B cell (primary cell): Measurements from ENCODE around the gene NAXE. TPM values are rescaled to one million over a fixed set of nuclear protein-coding genes. Genes with fewer than 3 reads are reported as not detected.

Source experiments
- ATAC-seq: fragments of 200-7000 bp; cut with Tn5 transposase; one replicate; pipeline ENCODE4 v1.10.0; 2021; ENCODE audit warnings: low read depth, mild to moderate bottlenecking, moderate number of reproducible peaks, moderate library complexity
- CTCF ChIA-PET: fragments of 350-600 bp; sonication (Branson Sonifier 250); formaldehyde crosslinking; loops from one replicate; lab custom pipeline; 2021; ENCODE audit warnings: antibody characterized with exemption, inconsistent platforms; lab: Charles Lee
- POLR2A ChIA-PET: fragments of 350-600 bp; sonication (Branson Sonifier 250); formaldehyde crosslinking; loops from one replicate; lab custom pipeline; 2021; ENCODE audit warnings: antibody characterized with exemption; lab: Charles Lee
- DNase-seq: peaks from one replicate; pipeline ENCODE4 v3.0.0; 2013
- H2AFZ ChIP-seq: 2 replicates; pipeline ENCODE4 v1.6.1; 2012; ENCODE audit warnings: mild to moderate bottlenecking, low read depth, low read length; ENCODE audit not compliant: insufficient read depth, poor library complexity, severe bottlenecking
- H3K27ac ChIP-seq, 2 donors: 1 replicate in 1 of 2; 2 replicates in 1 of 2; pipeline ENCODE4 v1.5.1; 2012 to 2013; ENCODE audit warnings: low read length in 2 of 2, mild to moderate bottlenecking in 2 of 2, moderate library complexity in 1 of 2
- H3K27me3 ChIP-seq, 4 experiments: fragments of 200-600 bp in 1 of 4; sonication (generic) in 1 of 4; replicated peaks in 1 of 4; 1 replicate in 2 of 4; 2 replicates in 2 of 4; pipeline versions ENCODE4 v1.6.1 to v1.7.0; 2013 to 2016; ENCODE audit warnings: low read length in 3 of 4, mild to moderate bottlenecking in 2 of 4, mixed read lengths in 1 of 4, moderate library complexity in 1 of 4; ENCODE audit not compliant: insufficient read depth in 4 of 4, control insufficient read depth in 3 of 4; ENCODE audit errors: control extremely low read depth in 1 of 4
- H3K36me3 ChIP-seq, 2 experiments: replicated peaks in 1 of 2; 1 replicate in 1 of 2; 2 replicates in 1 of 2; pipeline versions ENCODE4 v1.6.1 to v1.7.1; 2013; ENCODE audit warnings: low read length in 1 of 2; ENCODE audit not compliant: insufficient read depth in 2 of 2, control insufficient read depth in 1 of 2; ENCODE audit errors: control extremely low read depth in 1 of 2, extremely low read depth in 1 of 2
- H3K4me1 ChIP-seq, 2 donors: fragments of 200-600 bp in 1 of 2; sonication (generic) in 1 of 2; 1 replicate in 1 of 2; 2 replicates in 1 of 2; pipeline versions ENCODE4 v1.5.1 to v1.6.1; 2013 to 2017; ENCODE audit warnings: low read length in 2 of 2; ENCODE audit not compliant: control insufficient read depth in 2 of 2, insufficient read depth in 2 of 2
- H3K4me2 ChIP-seq: replicated peaks from 2 replicates; pipeline ENCODE3; 2012; ENCODE audit warnings: mild to moderate bottlenecking, low read depth, low read length; ENCODE audit not compliant: poor library complexity, severe bottlenecking
- H3K4me3 ChIP-seq, 5 experiments: fragments of 200-600 bp in 1 of 5; sonication (generic) in 1 of 5; 1 replicate in 3 of 5; 2 replicates in 2 of 5; pipeline versions ENCODE4 v1.5.1 to v1.7.0; 2011 to 2016; ENCODE audit warnings: low read length in 4 of 5, mild to moderate bottlenecking in 4 of 5, low read depth in 2 of 5, control low read depth in 1 of 5, moderate library complexity in 1 of 5; ENCODE audit not compliant: insufficient read depth in 1 of 5; ENCODE audit errors: control extremely low read depth in 1 of 5, extremely low read depth in 1 of 5
- H3K79me2 ChIP-seq: fragments of 200-600 bp; sonication (generic); one replicate; pipeline ENCODE4 v1.6.0; 2016; ENCODE audit warnings: low read length; ENCODE audit not compliant: control insufficient read depth, insufficient read depth
- H3K9ac ChIP-seq: fragments of 200-600 bp; sonication (generic); 2 replicates; pipeline ENCODE4 v1.6.1; 2017; ENCODE audit warnings: mild to moderate bottlenecking, low read length, moderate library complexity
- H3K9me3 ChIP-seq, 3 donors: one replicate each; pipeline versions ENCODE4 v1.6.1 to v1.7.1; 2013; ENCODE audit warnings: low read length in 2 of 3; ENCODE audit not compliant: control insufficient read depth in 2 of 3, insufficient read depth in 1 of 3; ENCODE audit errors: control extremely low read depth in 1 of 3
- H4K20me1 ChIP-seq: 2 replicates; pipeline ENCODE4 v1.6.0; 2012; ENCODE audit warnings: mild to moderate bottlenecking, low read length; ENCODE audit not compliant: insufficient read depth, control insufficient read depth, poor library complexity, severe bottlenecking
- H3K27ac Mint-ChIP-seq: one replicate; pipeline ENCODE4 v1.8.0; 2021; ENCODE audit warnings: mixed read lengths
- H3K27me3 Mint-ChIP-seq: one replicate; pipeline ENCODE4 v1.8.0; 2021; ENCODE audit warnings: mixed read lengths
- H3K4me1 Mint-ChIP-seq: one replicate; pipeline ENCODE4 v1.8.0; 2021; ENCODE audit warnings: mixed read lengths
- H3K4me3 Mint-ChIP-seq: one replicate; pipeline ENCODE4 v1.8.0; 2021; ENCODE audit warnings: mixed read lengths
- H3K9me3 Mint-ChIP-seq: one replicate; pipeline ENCODE4 v1.8.0; 2022; ENCODE audit warnings: mixed read lengths; ENCODE audit not compliant: insufficient read depth
- EZH2 ChIP-seq: IDR thresholded peaks from 2 replicates; pipeline ENCODE4 v1.6.1; 2012; ENCODE audit warnings: borderline replicate concordance, low read depth, mild to moderate bottlenecking, moderate library complexity, low read length; ENCODE audit not compliant: insufficient read depth, poor library complexity, severe bottlenecking
- WGBS: methylation state at CpG from one replicate; pipeline ENCODE4 v1.1.5; 2013; ENCODE audit warnings: missing lambda C conversion rate; ENCODE audit not compliant: insufficient coverage; 5-methylcytosine and 5-hydroxymethylcytosine counted together
- intact Hi-C: fragments of 100-400 bp; cut with micrococcal nuclease; formaldehyde crosslinking; loops from one replicate; pipeline ENCODE4 v1.10.0; 2022
- polyA plus RNA-seq: library from polyadenylated mRNA; depleted of rRNA; stranded (reverse); fragments of >200 nt; gene quantifications from 2 replicates; pipeline ENCODE4 v1.2.3, GENCODE V29; 2012
- total RNA-seq, 2 donors: library from RNA; stranded (reverse); fragments of 120-200 nt in 1 of 2; gene quantifications; 1 replicate in 1 of 2; 2 replicates in 1 of 2; pipeline versions ENCODE4 v1.2.3 to v1.2.4, GENCODE V29; 2013 to 2022
- TF ChIP-seq, protein P1 (sequence below): fragments of 200-600 bp; IDR thresholded peaks from one replicate; pipeline ENCODE4 v1.8.0; 2022; ENCODE audit warnings: antibody characterized with exemption, mild to moderate bottlenecking

The NAXE gene
- total and polyA plus RNA-seq, 2 donors (not counting 1 experiment from before 2014, with no cell fraction given) = 42.8 to 59.7 TPM

DNA sequence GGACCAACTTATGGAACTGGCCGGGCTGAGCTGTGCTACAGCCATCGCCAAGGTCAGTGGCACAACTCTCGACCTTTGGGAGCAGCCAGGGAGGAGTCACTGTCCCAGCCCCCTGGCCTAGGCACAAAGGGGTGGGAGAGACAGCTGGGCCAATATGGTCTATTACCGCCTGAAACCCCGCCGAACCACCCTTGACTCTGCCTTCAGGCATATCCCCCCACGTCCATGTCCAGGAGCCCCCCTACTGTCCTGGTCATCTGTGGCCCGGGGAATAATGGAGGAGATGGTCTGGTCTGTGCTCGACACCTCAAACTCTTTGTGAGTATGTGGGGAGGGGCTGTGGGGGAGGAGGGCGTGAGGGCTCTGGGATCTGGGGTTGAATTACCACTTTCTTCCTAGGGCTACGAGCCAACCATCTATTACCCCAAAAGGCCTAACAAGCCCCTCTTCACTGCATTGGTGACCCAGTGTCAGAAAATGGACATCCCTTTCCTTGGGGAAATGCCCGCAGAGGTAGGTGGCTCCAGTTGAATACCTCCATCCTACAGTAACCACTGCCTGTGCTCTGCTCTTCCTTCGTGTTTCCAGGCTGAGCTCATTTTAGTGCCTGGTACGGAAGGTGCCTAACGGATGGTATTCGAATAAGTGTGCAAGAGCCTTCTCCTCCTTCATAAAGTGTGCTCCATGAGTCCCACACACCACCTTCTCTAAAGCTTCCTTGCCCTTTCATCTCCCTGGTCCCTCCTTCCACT, 758 bp downstream of the NAXE start:
- H3K27me3 ChIP-seq = no peaks in the 10 kb centered on the region
- DNase-seq (no peak), ATAC-seq (no peak)
- H3K27ac Mint-ChIP-seq = peak overlapping the region; percentile 87
- peaks cover 25% of the 10 kb centered on the region for H3K4me1 Mint-ChIP-seq
- peak overlapping the region; percentile 42 to 88 for H3K27ac ChIP-seq
- WGBS = 53% methylated on average over 8 of the region's 16 CpGs
- peak overlapping the region; percentile 39 to 77 (median 69) for H3K4me3 ChIP-seq
- peaks cover 8% of the 10 kb centered on the region for H4K20me1 ChIP-seq
- no peaks in the 10 kb centered on the region for H3K9me3 ChIP-seq
- intact Hi-C loops = no loop called here
- peak overlapping the region; percentile 98 for H3K4me2 ChIP-seq
- peak overlapping the region; percentile 81 for H3K9ac ChIP-seq
- H3K27me3 Mint-ChIP-seq = no peaks in the 10 kb centered on the region
- peak overlapping the region; percentile 93 for H3K4me3 Mint-ChIP-seq
- POLR2A ChIA-PET = interaction anchor here (1.0 to 2.1 kb wide), 9 partner anchors 9 to 135 kb away, joined by 3 to 12 read pairs (median 7); partner anchors contain the start of genes GPATCH4 and MEF2D
- peaks cover 0 to 32% of the 10 kb centered on the region in 2 experiments for H3K36me3 ChIP-seq
- H3K79me2 ChIP-seq = peaks cover 10% of the 10 kb centered on the region
- peaks cover 18 to 22% of the 10 kb centered on the region in 2 donors for H3K4me1 ChIP-seq
- CTCF ChIA-PET = interaction anchor here (0.8 to 10.9 kb wide), 13 partner anchors 10 to 206 kb away, joined by 3 to 80 read pairs (median 6); partner anchors contain the start of genes GPATCH4, HAPLN2 and MEF2D
- no peak for TF ChIP-seq EZH2
- TF ChIP-seq, protein P1, sequence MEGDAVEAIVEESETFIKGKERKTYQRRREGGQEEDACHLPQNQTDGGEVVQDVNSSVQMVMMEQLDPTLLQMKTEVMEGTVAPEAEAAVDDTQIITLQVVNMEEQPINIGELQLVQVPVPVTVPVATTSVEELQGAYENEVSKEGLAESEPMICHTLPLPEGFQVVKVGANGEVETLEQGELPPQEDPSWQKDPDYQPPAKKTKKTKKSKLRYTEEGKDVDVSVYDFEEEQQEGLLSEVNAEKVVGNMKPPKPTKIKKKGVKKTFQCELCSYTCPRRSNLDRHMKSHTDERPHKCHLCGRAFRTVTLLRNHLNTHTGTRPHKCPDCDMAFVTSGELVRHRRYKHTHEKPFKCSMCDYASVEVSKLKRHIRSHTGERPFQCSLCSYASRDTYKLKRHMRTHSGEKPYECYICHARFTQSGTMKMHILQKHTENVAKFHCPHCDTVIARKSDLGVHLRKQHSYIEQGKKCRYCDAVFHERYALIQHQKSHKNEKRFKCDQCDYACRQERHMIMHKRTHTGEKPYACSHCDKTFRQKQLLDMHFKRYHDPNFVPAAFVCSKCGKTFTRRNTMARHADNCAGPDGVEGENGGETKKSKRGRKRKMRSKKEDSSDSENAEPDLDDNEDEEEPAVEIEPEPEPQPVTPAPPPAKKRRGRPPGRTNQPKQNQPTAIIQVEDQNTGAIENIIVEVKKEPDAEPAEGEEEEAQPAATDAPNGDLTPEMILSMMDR = no peak
- peak overlapping the region; percentile 94 for H2AFZ ChIP-seq
- no peaks in the 10 kb centered on the region for H3K9me3 Mint-ChIP-seq
